Kidney epithelial cell (primary cell): Measurements from ENCODE around the gene SLC39A11. TPM values are rescaled to one million over a fixed set of nuclear protein-coding genes. Genes with fewer than 3 reads are reported as not detected.

Experiments used
- DNase-seq: peaks from one replicate; pipeline ENCODE4 v3.0.0-alpha.2; 2010; ENCODE audit warnings: low read depth
- H3K27me3 ChIP-seq: 2 replicates; pipeline ENCODE4 v1.6.0; 2011; ENCODE audit warnings: low read length; ENCODE audit not compliant: control insufficient read depth, insufficient read depth
- H3K36me3 ChIP-seq: 2 replicates; pipeline ENCODE4 v1.5.1; 2011; ENCODE audit warnings: low read length; ENCODE audit not compliant: control insufficient read depth, insufficient read depth
- H3K4me3 ChIP-seq: 2 replicates; pipeline ENCODE4 v1.5.1; 2011; ENCODE audit warnings: low read depth, mild to moderate bottlenecking, control low read depth, low read length
- total RNA-seq: library from RNA; depleted of rRNA; stranded (reverse); fragments of >200 nt; gene quantifications from 2 replicates; pipeline ENCODE4 v1.2.3, GENCODE V29; 2015
- TF ChIP-seq, protein P1 (sequence below): IDR thresholded peaks from 2 replicates; pipeline ENCODE4 v1.5.1; 2011; ENCODE audit warnings: mild to moderate bottlenecking, moderate library complexity, low read length, control low read depth, inconsistent platforms; ENCODE audit not compliant: insufficient read depth, poor library complexity, severe bottlenecking

SLC39A11 gene
- total RNA-seq, 1 donor from 2014 or later = 13.0 TPM

DNA sequence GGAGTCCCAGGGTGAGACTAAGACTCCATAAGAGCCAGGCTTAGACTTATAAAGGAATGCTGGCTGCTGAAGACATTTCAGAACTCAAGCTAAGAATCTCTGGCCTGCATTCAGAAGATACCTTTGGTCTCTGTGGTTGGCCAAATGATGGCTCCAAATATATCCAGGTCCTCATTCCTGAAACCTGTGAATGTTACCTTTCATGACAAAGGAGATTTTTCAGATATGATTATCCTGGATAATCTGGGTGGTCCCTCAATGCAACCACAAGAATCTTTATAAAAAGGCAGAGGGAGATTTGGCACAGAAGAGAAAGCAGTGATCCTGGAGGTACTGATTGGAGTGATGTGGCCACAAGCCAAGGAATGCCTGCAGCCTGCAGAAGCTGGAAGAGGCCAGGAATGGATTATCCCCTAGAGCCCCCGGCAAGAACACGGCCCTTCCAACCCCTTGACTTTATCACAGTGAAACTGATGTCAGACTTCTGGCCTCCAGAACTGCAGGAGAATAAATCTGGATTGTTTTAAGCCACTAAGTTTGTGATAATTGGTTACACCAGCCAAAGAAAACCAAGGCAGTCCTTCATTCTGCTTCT lies 253.3 kb downstream of the SLC39A11 start:
- no peak for DNase-seq
- Histone ChIP-seq H3K27me3 (no peaks in the 10 kb centered on the region), H3K4me3 (no peak overlapping the region), H3K36me3 (no peaks in the 10 kb centered on the region)
- TF ChIP-seq, protein P1, sequence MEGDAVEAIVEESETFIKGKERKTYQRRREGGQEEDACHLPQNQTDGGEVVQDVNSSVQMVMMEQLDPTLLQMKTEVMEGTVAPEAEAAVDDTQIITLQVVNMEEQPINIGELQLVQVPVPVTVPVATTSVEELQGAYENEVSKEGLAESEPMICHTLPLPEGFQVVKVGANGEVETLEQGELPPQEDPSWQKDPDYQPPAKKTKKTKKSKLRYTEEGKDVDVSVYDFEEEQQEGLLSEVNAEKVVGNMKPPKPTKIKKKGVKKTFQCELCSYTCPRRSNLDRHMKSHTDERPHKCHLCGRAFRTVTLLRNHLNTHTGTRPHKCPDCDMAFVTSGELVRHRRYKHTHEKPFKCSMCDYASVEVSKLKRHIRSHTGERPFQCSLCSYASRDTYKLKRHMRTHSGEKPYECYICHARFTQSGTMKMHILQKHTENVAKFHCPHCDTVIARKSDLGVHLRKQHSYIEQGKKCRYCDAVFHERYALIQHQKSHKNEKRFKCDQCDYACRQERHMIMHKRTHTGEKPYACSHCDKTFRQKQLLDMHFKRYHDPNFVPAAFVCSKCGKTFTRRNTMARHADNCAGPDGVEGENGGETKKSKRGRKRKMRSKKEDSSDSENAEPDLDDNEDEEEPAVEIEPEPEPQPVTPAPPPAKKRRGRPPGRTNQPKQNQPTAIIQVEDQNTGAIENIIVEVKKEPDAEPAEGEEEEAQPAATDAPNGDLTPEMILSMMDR = no peak

DNA sequence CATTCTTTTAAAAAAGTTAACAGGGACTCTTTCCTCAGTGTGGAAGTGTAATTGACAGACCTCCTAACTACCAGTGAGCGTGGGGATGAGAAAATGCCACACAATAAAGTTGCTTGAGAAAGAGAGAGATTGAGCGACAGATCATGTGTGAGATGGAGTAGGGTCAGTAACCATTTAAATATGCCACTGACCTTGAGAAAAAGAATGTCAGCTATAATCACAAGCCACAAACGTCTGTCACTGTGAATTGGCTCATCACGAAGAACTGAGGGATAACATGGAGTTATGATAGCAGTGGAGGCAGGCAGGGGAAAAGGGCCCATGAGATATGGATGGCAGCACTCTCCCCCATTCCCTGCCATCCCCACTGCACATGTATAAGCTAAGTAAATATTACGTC lies 253.9 kb downstream of the SLC39A11 start:
- H3K27me3 ChIP-seq = no peaks in the 10 kb centered on the region
- no peak overlapping the region for H3K4me3 ChIP-seq
- no peak for DNase-seq
- H3K36me3 ChIP-seq = no peaks in the 10 kb centered on the region
- TF ChIP-seq, protein P1 = no peak

DNA sequence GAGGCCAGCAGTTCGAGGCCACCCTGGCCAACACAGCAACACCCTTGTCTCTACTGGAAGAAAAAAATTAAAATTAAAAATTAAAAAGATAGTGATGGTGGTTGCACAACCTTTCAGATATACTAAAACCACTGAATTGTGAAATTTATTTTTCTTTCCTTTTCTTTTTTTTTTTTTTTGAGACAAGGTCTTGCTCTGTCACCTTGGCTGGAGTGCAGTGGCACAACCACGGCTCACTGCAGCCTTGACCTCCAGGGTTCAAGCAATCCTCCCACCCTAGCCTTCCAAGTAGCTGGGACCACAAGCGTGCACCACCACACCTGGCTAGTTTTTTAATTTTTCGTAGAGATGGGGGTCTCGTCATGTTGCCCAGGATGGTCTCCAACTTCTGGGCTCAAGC lies 254.4 kb downstream of the SLC39A11 start:
- TF ChIP-seq, protein P1 = no peak
- Histone ChIP-seq H3K36me3 (no peaks in the 10 kb centered on the region), H3K27me3 (no peaks in the 10 kb centered on the region), H3K4me3 (no peak overlapping the region)
- DNase-seq = no peak

DNA sequence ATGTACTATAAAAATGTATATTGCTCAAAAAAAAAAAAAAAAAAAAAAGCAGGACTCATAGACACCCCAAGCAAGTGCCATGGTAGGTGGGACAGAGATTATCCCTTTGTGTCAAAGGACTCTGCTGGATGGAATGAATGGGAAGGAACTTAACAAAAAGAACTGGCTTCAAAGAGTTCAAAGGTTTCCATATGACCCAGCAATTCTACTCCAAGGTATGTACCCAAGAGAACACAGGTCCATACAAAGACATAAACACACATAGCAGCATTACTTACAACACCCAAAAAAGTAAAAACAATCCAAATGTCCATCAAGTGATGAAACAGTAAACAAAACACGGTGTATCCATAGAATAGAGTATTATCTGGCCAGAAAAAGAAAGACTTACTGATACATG lies 255.2 kb downstream of the SLC39A11 start:
- Histone ChIP-seq H3K4me3 (no peak overlapping the region), H3K36me3 (no peaks in the 10 kb centered on the region), H3K27me3 (no peaks in the 10 kb centered on the region)
- TF ChIP-seq, protein P1 = no peak
- DNase-seq = no peak

DNA sequence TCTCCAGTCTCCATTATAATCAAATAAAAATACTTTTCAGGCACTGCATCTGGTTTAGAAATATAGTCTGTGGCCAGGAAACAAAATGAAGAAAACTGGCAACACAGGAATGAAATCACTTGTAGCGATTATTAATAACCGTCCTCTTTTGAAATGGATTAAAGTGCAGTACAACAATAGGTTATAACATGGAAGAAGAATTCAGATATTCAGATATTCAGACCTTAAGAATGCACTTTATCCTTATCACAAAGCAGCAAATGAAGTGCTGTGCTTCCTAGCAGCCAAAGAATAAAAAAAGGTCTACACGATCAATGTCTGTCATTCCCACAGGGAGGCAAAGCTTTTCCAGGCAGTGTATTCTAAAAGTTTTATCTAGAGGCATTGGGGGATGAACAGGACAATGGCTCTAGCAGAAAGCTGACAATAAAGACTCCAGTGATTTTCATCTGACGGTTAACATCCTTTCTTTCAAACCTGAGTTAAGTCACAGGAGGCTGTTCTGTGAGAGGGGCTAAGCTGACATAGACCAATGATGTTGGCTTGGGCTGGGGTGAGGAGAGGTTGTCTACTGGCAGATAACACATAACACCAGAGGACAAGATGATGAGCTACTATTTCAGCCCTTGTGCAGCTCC lies 259.2 kb downstream of the SLC39A11 start:
- DNase-seq = no peak
- Histone ChIP-seq H3K36me3 (no peaks in the 10 kb centered on the region), H3K4me3 (no peak overlapping the region), H3K27me3 (no peaks in the 10 kb centered on the region)
- TF ChIP-seq, protein P1 = no peak

DNA sequence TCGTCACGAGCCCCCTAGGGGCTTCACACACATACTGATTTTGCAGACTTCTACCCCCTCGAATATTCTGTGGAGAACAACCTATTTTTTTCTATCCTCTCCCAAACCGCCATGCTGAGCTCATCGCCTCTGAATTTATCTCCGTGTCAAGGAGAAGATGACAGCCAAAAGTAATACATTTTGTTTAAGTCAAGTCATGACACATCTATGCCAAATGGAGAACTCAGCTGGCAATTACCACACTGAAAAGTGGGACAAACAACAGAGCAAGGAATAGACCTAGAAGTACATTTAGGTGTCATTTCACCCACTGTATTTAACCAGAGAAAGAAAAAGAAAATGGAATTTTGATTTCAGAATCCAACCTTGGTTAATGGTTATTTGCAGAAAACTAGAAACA lies 260.2 kb downstream of the SLC39A11 start:
- Histone ChIP-seq H3K4me3 (no peak overlapping the region), H3K36me3 (no peaks in the 10 kb centered on the region), H3K27me3 (no peaks in the 10 kb centered on the region)
- TF ChIP-seq, protein P1 = no peak
- no peak for DNase-seq
